HG02884 (cell line): ENCODE data around the gene KDM4C.
"Not testable (repeated sequence)": the region's sequence is repeated elsewhere in the genome, so short reads cannot be mapped to it uniquely, and the experiment has no call there.

Source experiments
- ATAC-seq: cut with Tn5 transposase; IDR thresholded peaks from one replicate; pipeline ENCODE4 v1.9.1; 2021; ENCODE audit warnings: mild to moderate bottlenecking, moderate library complexity; ENCODE audit not compliant: unreplicated experiment

Gene KDM4C

DNA sequence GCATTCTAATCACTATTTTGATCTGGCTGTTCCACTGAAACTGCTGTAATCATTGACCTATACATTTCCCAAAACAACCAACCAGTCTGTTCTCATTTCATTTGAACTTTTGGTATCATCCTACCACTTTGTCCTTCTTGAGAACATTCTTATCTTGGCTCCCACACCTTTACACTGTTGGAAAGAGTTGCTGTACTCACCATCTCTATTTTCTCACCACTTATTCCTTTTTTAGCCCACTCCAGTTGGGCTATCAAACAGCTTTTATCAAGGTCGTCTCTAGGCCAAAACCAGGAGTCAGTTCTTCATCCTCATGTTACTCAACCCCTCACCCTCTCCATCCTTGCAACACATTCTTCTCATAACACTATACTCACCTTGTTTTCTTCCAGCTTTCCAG is 170.1 kb downstream of the KDM4C start:
- no peak for ATAC-seq

DNA sequence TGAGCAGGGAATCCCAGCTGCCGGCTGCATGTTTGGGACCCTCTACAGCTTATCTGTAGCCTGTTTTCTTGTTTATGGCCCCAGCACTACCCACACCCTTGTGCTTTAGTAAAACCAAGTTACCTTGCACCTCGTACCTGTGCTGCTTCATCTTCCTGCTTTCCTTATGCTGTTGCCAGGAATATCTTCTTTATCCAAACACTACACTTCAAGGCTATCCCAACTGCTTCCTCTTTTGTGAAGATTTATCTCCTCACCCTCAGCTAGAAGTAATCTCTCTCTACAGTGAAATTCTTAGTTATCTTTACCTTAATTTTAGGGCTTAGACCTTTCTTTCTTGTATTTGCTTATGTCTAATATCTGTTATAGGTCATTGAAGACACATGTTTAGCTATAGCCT is 171.1 kb downstream of the KDM4C start:
- ATAC-seq, result no peak

DNA sequence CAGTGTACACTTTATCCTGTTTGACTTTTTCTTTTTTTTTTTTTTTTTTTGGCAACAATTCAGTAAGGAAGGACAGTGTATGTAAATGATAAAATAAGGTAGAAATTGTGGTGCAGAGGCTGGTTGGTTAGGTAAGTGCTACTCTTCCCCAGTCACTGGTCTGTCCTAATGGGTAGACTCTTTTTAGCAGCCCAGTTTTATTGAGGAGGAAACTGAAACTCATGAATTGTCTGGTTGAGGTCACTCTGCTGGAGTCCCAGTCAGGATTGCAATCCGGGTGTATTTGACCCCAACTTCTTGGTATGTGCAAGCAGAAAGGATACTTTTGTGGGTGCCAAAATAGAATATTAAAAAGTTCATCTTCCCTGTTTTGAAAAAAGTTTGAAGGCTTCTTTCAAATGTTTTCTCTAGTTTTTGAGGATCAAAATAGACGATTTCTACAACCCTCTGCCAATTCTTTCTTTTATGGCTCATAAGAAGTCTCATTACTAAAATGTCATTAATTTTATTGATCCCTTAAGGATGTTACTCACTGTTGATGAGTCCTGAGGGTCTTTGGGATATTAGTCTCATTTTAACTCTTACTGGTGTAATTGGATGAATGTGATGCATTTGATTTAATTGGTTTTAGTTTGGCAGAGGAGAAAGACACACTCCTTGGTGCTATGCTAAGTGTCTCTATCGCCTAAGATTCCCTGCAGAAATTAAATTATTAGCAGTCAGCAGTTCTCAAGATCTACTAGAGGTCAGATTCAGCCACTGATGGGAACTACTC is 171.9 kb downstream of the KDM4C start:
- no peak for ATAC-seq

DNA sequence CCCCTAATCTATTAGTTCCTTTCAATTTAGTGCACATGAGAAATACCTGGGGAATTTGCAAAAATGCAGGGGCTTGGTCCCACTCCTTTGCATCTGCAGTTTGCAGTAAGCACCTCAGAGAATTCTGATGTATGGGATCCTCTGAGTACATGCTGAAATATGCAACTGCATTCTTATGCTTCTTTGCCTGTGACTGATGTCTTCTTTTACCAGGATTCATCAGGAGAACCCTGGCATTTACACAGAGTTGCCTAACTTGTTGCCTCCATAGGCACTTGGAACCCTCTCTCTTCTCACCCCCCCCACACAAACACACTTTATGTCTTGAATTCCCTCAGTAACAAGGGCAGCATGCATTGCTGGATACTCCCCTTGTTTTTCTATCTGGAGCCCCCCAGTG is 173.1 kb downstream of the KDM4C start:
- no peak for ATAC-seq

DNA sequence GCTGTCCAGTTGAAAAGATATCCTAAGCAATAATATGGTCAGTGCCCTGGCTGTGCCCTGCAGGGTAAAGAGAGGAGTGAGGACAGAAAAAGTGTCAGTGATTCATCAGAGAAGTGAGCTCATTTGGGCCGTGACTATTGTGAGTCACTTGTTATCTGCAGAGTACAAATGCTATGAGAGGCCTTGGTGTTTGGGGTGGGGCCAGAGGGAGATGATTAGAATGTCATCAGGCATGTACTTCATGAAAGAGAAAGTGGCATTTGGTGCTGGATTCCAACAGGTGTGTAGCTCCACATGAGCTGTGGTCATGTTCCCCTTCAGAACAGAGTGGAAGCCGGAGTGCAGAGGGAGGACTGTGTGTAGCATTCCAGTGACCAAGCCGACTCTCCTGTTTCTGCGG is 174.1 kb downstream of the KDM4C start:
- ATAC-seq, result peak; percentile 71

DNA sequence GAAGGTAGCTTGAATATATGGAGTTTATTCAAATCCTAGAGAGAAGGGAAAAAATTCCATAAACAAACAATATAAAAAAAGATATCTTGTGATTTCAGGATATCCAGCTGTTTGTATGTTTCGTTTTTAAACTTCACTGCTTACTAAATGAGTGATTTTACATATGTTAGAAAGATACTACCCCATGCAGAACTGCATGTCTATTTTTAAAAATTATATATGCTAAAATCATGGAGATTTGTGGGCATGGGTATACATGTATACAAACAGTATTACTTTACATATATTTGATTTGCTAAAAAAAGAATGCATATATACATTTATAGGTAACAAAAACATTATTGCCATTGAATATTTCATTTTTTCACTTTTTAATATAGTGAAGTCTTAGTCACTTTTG is 178.3 kb downstream of the KDM4C start:
- no peak for ATAC-seq

DNA sequence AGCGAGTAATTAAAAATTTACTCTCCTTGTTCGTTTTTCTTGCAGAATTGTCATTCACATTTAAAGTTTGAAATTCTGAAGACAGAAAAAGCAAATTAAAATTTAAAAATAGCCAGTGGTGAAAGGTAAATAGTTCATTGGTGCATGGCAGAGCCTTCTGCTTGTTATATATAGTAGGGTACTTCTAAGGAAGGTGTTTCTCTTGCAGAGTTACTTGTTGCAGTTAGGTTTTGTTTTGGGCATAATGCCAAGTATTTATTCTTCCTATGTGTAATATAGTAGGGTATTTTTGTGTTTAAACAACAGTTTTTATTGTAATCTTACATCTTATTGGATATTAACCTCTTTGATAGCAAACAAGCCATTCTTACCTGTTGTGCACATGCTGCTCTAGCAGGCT is 179.4 kb downstream of the KDM4C start:
- no peak for ATAC-seq

DNA sequence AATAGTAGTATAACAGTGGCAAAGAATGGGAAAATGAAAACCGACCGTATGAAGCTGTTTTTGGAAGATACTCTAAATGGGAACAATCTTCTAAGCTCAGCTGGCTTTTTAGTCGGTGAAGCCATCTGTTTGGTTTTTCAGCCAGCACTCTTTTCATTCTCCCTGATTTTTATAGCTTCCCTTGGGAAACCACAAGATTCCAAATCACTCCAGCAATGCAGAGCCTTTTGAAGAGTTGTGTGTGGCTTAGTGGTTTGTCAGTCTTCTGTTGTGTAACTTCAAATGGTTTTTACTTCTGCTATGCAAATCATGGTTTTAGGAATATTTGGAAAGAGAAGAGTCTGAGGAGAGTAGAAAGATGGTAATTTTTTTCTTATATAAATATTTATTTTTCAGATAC is 180.7 kb downstream of the KDM4C start:
- no peak for ATAC-seq

DNA sequence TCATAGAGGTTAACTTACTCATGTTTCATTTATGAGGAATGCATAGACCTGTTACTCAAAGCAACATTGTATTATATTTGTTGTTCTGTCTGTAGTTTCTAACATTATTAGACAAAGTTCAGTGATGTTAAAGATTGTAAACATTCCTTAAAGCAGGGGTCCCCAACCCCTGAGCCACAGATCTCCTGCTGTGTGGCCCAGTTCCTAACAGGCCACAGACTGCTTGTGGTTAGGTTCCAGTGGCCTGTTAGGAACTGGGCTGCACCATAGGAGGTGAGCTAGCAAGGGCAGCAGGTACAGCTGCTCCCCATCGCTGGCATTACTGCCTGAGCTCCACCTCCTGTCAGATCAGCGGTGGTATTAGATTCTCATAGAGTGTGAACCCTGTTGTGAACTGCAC is 181.1 kb downstream of the KDM4C start:
- ATAC-seq, result no peak

DNA sequence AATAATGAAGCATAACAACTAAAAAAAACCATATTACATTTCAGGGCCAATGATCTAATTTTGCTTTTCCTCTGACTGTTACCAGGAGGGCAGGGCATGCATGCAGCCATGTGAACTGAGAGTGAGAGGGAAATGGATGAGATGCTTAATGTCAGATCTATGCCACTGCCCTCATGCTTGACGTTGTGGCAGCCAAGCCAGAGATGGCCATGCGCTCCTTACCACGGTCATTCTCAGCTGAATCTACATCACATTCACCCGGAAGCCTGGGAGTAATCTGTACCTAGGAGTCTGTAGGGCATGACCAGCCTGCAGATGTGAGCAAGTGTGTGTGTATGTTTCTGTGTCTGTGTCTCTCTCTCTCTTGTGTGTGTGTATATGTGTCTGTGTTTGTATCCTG is 183.7 kb downstream of the KDM4C start:
- no peak for ATAC-seq

DNA sequence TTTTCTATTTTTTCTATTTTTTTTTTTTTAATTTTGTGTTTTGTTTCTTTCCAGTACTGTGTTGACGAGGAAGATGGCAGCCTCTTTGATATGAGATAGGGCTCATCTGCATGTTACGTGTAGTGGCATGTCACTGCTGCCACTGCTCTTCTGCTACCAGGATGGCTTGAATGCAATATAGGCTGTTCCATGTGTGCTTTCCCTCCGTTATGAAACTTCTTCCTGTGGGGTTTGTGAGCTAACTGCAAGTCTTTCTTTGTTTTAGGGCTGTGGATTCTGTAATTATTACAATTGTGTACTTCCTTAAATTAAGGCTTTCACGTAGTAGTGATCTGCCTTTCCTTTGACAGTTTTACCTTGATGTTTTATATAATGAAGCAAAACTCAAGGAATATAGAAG is 184.6 kb downstream of the KDM4C start:
- no peak for ATAC-seq

DNA sequence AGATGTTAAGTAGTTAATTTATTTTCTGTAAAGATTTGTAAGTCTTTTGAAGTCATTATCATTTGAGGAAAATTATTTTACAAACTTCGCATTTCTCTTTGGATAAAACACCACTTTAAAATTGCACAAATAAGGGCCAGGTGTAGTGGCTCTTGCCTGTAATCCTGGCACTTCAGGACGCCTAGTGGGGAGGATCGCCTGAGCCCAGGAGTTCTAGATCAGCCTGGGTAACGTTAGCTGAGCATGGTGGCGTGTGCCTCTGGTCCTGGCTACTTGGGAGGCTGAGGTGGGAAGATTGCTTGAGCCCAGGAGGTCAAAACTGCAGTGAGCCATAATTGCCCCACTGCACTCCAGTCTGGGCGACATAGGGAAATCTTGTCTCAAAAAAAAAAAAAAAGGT is 185.5 kb downstream of the KDM4C start:
- no peak for ATAC-seq

DNA sequence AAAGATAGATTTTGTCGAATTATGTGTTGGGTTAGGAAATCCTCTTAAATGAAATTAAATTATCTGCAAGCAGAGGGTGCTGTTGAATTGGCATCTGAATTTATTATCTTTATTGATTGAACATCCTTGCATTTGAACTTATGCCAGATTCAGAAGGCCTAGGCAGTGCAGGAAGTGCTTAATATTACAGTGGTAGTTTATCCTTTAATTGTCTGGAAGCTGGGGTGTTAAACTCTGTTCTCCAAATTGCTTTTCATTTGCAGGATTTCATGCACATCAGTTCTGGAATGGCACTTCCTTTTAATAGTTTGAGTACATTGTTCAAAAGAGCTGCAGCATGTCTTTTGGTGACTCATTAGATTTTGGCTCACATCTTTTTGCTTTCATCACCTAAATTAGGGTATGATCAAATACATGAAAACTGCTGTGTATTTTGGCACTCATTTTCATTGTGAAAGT is 186.3 kb downstream of the KDM4C start:
- no peak for ATAC-seq

DNA sequence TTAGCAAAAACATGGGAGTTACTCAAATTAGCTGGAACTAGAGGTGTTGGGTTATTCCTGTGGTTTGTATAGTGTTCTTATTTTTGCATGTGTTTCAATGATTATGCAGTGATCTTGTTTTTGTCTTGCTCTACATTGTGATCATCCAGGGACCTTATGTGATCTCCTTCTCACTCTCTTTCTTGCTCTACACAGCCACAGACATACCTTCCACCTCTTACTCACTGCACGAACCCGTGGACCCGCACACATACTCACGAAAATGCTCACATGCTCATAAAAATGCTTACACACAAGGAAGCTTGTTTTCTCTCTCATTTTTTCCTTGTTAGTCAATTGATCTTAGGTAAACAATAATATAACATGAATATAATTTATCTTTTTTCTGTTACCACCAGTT is 187.1 kb downstream of the KDM4C start:
- ATAC-seq, result no peak

DNA sequence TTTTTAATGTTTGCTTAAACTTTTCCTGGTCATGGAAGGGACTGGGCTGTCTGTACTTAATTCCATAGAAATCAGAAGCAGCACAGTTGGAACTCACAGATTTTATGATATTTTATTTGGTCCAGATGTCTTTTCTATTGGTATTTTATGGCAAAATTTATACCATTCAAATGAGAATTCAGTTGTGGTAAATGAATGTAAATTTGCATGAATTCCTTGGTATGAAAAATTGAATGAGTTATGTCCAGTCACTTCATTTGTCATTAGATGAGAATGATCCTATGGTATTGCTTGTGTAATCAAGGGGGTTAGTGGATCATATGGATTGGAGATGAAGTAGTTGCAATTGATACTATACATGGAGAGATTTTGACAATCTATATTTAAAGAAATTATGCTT is 188.0 kb downstream of the KDM4C start:
- no peak for ATAC-seq

DNA sequence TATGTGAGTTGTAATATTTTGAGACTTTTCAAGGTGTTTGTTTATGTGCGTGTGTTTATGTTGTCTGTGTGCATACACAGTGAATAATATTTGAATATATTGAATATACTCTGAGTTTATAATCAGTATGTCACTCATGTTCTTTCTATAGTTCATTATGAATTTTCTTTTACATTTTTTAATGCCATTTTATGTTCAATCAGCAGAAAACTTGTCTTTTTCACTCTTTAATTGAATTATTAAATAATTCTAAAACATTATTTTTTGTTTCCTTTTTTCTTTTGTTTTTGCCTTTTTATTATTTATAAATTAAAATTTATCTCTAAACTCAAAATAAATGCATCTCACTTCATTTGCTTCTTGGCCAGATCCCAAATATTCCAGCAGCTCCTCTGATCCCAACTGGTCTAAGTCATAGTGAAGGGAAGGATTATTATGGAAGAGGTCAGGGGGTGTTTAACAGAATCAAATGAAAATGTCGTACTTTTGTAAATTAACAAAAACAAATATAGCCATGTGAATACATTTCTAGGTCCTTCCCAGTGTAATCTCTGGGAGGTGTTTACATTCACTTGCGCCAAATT is 188.9 kb downstream of the KDM4C start:
- no peak for ATAC-seq

DNA sequence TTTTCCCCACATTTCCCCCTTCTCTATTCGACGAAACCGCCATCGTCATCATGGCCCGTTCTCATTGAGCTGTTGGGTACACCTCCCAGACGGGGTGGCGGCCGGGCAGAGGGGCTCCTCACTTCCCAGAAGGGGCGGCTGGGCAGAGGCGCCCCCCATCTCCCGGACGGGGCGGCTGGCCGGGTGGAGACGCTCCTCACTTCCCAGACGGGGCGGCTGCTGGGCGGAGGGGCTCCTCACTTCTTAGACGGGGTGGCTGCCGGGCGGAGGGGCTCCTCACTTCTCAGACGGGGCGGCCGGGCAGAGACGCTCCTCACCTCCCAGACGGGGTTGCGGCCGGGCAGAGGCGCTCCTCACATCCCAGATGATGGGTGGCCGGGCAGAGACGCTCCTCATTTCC is 191.1 kb downstream of the KDM4C start:
- not testable (repeated sequence) for ATAC-seq

DNA sequence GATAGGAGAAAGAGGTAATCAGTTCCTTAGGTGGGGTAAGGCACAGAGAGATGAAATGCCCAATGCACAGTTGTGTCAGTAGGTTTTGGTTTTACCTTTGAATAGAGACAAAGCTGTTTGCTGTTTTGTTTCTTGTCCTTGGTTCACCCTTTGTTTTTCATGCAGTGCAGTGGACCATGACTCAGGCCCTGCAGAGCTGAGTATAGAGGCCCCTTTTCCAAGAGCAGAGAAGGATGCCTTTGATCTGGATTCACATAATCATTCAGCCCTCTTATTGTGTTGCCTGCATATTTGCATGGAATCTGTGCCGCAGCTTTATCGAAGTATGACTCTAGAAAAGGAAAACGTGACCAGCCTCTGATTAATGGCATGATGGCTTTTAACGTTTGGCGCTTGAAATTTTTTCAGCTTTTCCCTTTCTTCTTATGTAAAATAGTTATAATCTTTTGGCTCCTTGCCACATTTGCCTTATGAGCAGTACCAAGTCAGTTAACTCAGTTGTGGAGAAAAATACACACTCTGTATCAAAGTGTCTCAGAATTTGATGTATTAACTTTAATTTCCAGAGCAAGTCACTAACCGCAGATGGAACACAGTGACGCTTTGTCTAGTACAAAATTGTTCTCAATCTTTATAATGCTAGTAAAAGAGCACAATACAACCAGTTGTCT is 197.6 kb downstream of the KDM4C start:
- peak; percentile 51 for ATAC-seq

DNA sequence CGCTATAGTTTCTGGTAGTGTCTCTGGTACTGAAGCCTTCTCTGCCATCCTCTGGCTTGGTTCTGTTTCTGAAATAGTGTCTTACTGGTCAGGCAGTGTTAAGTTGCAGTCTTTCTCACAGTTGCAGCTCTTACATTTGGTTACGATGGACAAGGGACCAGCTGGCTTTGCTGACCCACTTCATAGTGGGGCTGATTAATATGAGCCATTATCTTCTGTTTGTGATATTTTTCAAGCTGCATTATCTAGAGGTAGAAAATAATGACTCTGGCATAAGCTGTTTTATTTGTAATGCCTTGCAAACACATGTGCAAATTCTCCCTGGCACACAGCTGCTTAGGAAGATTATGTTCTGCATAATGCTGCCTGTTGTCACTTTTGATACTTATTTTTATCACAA is 199.1 kb downstream of the KDM4C start:
- ATAC-seq, result no peak

DNA sequence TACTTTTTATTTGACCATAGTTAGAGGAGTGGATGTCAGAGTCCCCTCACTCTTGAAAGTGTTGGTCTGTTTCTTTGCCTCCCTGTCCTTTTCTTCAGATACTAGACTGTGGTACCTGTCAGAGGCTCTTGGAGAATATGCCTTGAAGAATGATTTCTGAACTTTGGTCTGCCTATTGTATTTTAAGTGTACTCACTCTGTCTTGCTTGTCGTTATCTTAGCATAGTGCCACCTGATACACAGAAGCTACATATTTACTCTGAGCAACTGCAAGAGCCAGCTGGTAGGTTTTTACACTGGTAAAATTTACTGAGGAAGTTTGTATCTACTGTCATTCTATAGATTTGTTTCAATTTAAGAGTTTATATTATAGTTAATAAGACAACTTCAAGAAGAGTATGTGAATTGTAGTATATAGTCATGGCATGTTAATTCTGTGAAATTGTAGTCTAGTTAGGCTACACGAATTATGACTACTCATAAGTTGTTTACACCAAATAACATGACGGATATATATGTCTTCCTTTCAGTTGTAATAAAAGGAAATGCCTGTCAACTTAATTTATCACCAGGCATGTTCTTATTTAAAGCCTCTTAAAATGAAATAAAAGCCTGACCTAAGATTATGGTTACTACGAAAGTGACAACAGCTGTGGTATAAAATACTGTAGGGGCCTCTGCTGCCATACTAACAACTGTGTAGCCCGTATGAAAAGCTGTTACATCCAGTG is 201.7 kb downstream of the KDM4C start:
- ATAC-seq, result no peak

DNA sequence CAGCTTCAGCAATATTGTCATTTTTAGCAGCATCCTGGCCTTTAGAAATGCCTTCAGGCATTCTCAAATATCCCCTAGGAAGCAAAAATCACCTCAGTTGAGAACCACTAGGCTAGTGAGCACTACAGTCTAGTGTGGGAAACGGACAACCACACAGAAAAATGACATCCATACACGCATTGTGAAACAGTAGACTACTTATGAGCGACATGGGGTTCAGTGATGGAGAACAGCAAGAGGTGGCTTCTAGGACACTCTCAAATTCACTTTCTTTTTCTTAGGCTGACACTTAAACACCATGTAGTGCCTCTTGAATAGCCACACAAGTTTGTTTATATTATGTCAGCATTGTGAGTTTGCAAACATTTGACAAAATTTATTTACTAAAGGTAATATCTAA is 203.0 kb downstream of the KDM4C start:
- ATAC-seq, result peak; percentile 85
